Smooth muscle cell of the brain vasculature (primary cell): Measurements from ENCODE around the gene LENG9.
"Not testable (repeated sequence)": the region's sequence is repeated elsewhere in the genome, so short reads cannot be mapped to it uniquely, and the experiment has no call there.

Experiments used
- DNase-seq: peaks from one replicate; pipeline ENCODE4 v3.0.0-alpha.2; 2012; ENCODE audit warnings: low read depth, low spot score

LENG9 gene

DNA sequence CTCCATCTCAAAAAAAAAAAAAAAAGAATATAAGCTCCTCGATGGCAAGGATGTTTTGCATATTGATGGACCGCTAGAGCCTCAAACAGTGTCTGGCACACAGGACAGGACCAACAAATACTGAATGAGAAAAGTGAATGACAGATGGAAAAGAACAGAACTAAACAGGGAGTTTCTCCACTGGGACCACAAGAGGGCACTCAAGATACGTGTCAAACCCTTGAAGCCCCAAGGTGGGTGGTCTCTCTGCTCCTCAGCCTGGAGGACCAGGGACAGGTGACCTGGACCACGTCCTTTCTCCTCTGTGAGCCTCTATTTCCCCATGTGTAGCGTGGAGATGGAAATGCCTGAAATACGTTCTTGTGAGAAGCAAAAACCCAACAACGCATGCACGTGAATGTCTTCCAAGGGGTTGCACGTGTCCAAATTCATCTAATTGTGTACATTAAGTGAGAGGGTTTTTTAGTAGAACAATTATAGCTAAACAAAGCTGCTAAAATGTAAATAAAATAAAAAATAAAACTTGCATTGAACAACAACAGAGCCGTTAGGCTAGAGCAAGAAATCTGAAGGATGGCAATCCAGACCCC is 15.2 kb upstream of the LENG9 start:
- DNase-seq: no peak

- DNase-seq: no peak
These were observed 14.1 kb upstream of the LENG9 start for GRCh38 chr19:54477650-54478049.

DNA sequence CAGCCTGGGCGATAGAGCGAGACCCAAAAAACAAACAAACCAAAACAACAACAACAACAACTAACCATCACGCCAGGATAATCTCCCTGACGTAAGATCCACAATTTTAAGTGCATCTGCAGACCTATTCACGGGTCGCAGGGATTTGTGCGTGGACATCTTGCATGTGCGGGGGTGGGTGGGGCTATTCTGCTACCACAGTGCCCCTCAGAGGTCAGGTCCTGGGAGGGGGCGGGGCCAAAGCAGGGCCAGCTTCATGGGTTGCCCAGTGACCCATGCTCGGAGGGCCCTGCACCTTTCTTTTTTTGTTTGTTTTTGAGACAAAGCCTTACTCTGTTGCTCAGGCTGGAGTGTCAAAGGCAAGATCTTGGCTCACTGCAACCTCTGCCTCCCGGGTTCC is 12.1 kb upstream of the LENG9 start:
- DNase-seq: no peak

- DNase-seq: no peak
These were observed 10.4 kb upstream of the LENG9 start for GRCh38 chr19:54473892-54474372.

DNA sequence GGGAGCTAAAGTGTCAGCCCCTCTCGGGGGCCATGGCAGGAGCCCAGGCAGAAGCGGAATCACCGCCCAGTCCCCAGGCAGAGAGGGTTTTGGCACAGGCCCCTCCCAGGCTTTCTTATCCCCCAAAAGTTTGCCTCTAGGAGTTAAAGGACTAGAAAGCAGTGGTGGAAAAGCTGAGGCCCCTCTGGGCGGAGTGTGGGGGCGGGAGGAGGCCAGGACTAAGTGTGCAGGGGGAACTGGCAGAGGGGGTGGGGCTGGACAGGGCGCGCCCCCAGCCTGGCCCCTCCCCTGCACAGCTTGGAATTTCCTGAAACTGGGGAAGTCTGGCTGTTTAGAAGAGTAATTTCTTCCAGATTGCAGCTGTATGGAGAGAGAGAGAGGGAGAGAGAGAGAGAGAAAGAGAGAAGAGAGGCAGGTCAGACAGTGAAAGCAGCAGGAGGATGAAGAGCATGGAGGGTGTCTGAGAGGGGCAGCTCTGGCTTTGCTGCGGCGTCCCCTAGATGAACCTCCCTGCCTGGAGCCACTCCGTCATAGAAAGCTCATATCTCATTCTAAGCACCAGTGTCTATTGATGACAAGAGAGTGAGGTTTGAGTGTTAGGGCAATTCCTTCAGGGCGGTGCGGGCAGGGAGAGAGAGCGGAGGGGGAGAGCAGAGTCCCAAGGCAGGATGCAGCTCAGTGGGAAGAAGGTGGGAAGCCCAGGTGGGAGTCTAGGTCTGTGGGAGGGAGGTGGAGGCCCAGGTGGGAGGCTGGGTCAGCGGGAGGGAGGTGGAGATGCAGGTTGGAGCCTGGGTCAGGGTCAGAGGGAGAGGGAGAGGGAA is 9.7 kb upstream of the LENG9 start, which contains the start of gene CDC42EP5:
CDC42EP5 (minus strand) TSS at position 226 of the 821 bp plus-strand sequence. CDS start 7,749 bp downstream, outside the sequence.
- peak; percentile 72 for DNase-seq

- DNase-seq: no peak
These were observed 7.6 kb upstream of the LENG9 start for GRCh38 chr19:54470991-54471782.

GRCh38 chr19:54470276-54470887 is 6.8 kb upstream of the LENG9 start:
- no peak for DNase-seq

DNA sequence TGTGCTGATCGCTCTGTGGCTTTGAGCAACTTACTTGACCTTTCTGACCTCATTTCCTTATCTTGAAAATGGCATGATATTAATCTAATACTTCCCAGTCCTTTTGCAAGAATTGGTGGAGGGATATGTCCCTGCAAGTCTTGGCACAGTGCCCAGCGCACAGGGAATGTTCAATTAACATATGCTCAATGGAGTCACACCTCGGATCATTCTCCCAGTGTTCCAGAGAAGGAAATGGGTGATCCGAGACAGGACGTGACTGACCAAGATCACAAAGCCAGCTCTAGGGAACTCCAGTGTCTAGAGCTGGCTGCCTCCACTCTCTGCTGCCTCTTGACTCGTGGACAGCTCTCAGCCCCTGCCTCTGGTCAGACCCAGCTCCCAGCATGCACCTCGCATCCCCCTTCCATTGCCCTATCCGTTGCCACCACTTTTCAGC is 5.9 kb upstream of the LENG9 start:
- no peak for DNase-seq

- DNase-seq: not testable (repeated sequence)
These were observed 2.5 kb upstream of the LENG9 start for GRCh38 chr19:54466110-54466480.

- no peak for DNase-seq
These were observed 2.0 kb upstream of the LENG9 start for GRCh38 chr19:54465426-54466109.

DNA sequence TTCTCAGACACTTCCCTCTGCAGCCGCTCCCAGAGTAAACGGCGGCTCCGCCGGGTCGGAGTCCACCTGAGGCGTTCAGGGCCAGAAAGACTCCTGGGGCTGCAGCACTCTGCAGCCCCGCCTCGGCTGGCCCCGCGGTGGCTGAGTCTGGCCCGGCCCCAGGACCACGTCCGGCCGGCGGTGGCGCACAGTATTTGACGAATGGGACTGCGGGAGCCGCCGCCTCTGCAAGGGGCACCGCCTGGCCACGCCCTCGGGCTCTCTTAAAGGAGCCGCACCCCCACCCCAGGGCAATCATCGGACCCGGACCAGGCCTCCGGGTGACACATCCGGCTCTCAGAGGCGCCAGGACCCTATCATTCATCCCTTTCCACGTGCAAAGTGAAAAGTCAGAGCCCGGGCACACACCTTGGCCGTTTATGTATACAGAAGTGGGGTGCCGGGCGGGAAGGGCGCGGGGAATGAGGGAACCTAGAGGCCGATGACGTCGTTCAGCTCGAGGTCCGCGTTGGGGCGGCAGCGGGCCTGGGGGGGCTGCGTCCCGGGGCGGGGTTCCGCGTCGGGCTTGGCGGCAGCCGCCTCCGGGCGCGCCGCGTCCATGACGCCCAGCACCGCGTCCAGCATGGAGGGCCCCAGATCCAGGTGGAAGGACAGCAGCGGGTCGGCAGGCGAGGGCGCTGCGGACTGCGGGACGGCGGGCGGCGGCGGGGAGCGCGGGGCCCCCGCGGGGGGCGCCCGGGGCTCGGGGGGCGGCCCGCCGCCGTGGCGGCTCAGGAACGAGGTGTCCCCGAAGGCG is 1.2 kb upstream of the LENG9 start:
- DNase-seq: no peak

- DNase-seq: peak; percentile 67
These were observed 559 bp upstream of the LENG9 start for GRCh38 chr19:54464044-54464629.

DNA sequence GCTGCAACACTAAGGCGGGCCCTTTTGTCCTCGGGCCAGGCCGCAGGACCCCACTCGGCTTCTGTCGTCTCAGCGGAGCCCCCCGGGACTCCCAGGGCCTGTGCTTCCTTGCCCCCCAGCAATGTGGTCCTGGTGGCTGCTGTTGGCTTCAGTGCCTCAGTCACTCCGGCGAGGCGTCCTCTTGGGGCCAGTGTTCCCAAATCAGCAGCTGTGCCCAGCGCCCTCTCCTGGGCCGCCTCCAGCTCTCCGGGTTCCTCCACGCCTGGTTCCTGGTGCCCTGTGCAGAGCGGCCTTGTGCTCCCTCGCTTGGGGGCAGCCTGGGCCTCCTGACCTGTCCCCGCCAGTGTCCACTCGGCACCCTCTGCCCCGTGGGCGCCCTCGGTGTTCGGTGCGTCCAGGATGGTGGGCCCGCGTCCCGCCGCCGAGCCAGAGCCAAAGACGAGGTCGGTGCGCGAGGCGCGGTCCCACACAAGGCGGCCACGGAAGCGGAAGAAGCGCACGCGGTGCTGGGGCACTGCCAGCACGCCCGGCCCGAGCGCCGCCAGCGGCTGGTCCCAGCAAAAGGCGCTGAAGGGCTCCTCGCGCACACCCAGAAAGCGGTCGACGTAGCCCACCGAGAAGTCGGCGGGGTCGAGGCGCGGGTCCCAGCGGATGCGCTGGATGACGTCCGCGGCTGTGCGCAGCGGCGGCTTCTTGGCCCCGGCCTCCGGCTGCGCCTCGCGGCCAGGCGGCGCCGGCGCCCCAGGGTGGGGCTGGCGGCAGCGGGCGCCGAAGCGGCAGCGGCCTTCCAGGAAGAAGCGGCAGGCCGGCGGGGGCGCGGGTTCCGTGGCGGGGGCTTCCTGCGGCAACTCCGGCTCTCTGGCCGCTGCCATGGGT is 685 bp downstream of the LENG9 start:
- DNase-seq: no peak

DNA sequence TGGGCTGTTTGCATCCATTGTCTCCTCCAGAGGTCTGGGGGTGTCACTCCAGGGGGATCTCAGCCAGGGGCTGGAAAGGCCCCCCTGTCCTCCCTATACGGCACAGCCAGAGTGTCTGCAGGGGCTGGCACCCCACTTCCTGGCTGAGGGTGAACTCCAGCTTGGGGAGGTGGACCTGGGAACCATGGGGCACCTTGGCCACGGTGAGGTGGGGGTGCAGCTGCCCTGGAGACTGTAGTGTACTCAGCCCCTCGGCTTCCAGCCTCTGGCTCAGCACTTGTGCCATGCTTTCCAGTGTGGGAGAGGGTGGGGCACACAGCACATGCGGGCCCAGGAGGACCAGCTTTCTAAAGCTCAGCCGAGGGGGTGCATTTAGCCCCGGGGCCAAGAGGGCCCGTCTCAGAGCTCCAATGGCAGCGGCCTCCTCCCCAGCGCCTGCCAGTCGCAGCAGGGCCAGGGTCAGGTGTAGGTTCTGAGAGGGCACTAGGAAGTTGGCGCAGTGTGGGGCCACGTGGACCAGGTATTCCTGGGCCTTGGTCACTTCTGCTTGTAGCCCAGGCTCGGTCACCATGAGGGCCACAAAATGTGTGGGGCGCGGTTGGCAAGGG is 1.4 kb downstream of the LENG9 start:
- no peak for DNase-seq

DNA sequence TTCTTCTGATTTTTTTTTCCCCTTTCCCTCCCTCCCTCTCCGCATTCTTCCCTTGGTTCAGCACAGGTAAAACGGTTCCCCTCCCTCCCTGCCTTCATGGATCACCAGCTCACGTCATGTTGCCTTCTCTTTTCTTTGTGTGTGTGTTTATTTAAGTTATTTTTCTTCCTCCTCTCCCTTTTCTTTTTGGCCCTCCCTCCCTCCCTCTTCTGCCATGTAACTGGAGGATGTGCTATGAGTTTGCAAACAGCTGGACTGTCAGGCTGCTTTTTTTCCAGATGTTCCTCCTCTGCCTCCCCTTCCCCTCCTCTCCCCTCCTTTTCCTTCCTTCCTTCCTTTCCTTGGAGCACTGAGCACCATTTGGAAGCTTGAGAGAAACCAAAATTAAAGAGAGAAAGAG is 2.0 kb downstream of the LENG9 start:
- DNase-seq: no peak

- DNase-seq: no peak
These were observed 2.4 kb downstream of the LENG9 start for GRCh38 chr19:54461210-54461609.

GRCh38 chr19:54460230-54461005 is 3.2 kb downstream of the LENG9 start:
- no peak for DNase-seq
